ENCODE results near the gene FRMD6.
"Not testable (repeated sequence)": the region's sequence is repeated elsewhere in the genome, so short reads cannot be mapped to it uniquely, and the experiment has no call there.

FRMD6 gene

DNA sequence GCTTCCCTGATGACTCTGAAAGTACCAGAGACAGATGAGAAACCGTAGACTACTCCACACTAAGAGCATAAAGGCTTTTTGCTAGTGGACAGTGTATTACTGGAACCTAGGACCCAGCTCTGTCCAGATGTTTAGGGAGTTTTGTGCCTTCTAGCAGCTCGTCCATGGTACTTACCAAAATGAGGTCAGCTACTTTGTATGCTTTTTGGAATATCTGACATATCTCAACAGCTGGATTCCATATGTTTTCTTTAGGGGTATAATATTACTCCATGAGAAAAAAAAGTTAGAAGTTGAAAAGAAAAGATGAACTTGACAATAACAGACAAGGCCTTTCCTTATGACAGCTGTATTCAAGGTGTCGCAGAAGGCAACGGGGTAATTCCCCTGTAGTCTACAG is 32.1 kb upstream of the FRMD6 start:
- DNase-seq: no peak
- TF ChIP-seq POLR2A (IDR thresholded peaks at IDR 0.05; ENCODE audit: low read length): no peak
- TF ChIP-seq GATA1 (IDR thresholded peaks at IDR 0.05; ENCODE audit: low read depth, low read length): no peak

DNA sequence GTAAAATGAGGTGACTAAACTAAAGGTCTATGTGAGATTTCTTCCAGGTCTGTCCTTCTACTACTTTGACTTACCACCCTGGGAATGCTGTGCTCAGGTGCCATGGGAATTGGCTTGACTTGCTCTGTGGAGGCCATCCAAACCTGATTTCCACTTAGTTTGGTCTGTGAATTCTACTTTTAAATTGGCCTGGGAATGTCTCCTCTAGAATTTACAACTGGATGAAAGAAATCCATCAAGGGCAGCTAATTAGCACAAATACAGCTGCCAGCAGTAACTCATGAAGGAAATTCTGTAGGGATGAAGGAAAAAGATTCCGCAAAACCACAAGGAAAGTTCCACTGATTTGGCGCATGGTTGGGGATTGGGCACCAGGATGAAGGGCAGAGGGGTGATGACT is 31.7 kb upstream of the FRMD6 start:
- TF ChIP-seq GATA1 (IDR thresholded peaks at IDR 0.05; ENCODE audit: low read depth, low read length): no peak
- no peak for TF ChIP-seq POLR2A (IDR thresholded peaks at IDR 0.05; ENCODE audit: low read length)
- DNase-seq: no peak

DNA sequence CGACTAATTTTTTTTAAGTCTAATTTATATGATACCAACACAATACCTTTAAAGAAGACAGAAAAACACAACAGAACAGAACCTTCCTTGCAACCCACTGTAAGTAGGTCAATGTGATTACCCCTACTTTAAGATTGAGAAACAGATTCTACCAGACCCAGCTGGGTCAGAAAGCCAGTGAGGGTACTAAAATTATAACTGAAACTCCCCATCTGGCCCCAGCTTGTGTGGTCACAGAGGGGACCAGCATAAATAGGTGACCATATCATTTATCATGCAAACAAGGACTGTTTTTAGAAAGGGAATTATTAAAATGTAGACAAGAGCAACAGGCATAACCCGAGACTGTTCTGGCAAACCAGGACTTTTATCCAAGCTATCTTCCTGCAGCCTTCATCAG is 30.1 kb upstream of the FRMD6 start:
- no peak for TF ChIP-seq GATA1 (IDR thresholded peaks at IDR 0.05; ENCODE audit: low read depth, low read length)
- no peak for TF ChIP-seq POLR2A (IDR thresholded peaks at IDR 0.05; ENCODE audit: low read length)

DNA sequence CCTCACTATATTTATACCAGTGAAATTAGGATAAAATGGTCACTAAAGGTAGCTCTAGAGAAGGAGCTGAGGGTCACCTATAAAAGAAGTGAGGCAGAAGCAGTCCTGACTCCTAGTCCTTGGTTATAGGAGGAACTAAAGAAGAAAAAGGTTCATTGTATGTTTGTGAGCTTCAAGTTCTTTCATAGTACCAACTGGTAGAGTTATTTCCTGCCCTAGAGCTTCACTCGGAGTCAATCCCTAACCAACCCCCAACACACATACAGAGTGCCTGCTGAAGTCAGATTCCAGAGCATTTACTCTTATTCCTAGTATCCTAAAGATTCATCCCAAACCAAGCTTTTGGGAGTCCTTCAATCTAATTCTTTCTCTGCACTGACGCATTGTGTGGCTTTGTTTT is 29.3 kb upstream of the FRMD6 start:
- no peak for DNase-seq
- no peak for TF ChIP-seq GATA1 (IDR thresholded peaks at IDR 0.05; ENCODE audit: low read depth, low read length)
- TF ChIP-seq POLR2A (IDR thresholded peaks at IDR 0.05; ENCODE audit: low read length): no peak

More for the DNA sequence above, 30.1 kb upstream of the FRMD6 start:
- DNase-seq: no peak

DNA sequence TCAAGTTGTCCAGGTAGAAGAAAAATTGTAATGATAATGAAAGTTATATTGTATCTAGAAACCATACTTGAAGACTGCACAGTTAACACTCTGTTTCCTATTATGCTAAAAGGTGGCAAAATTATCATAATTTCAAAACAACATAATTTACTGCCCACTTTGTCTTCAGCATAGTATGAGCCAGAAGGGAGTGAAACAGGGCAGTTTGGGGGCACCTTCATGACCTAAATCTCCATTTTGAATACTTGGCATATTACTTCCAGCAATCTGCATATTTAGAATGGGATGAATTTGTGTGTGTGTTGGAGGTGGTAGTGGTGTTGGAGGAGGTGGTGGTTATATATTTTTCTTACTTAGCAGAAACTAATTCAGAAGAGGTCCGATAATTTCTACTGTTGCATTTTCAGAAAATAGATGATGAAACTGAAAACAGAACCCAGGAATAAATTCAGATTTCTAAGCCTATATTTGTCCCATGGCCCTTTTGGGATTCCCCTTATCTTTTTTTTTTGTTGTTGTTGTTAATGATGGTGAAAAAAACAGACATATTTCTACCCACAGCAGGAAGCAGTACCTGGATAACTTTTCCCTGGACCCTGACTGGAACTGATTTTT is 26.6 kb upstream of the FRMD6 start:
- TF ChIP-seq GATA1 (IDR thresholded peaks at IDR 0.05; ENCODE audit: low read depth, low read length) (no peak), POLR2A (IDR thresholded peaks at IDR 0.05; ENCODE audit: low read length) (no peak)
- DNase-seq: no peak

DNA sequence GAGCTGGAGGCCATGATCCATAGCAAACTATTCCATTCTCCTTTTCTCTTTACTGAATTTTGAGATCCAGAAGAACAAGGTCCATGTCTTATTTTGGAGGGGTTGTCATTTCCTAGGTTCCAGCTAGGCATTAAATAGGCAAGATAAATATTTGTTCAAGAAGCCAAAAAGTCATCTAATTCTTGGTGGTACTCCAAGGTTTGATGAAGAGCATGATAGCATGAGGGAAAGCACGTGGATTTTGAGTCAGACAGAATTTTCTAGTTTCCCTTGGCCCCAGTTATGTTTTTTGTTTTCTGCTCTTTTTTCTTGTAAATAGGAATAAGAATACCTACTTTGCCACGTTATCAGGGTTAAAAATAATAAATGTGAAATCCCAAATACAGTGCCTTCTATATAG is 25.5 kb upstream of the FRMD6 start:
- DNase-seq: no peak
- TF ChIP-seq GATA1 (IDR thresholded peaks at IDR 0.05; ENCODE audit: low read depth, low read length): no peak

DNA sequence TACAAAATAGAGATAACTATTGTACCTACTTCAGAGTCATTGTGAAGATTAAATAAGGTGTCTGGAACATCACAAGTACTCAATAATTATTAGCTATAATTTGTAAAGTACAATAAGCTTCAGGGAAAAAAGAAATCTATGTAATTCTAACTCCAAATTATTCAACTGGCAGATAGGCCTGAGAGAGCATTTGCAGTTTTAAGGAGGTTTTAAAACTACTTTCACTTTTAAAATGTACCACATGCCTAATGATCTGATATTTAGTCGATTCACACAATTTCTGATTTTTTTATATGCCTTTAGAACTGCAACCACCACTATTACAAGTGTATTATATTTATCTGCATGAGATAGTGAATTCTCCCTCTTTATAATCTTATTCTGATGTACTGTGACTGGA is 24.9 kb upstream of the FRMD6 start:
- no peak for TF ChIP-seq POLR2A (IDR thresholded peaks at IDR 0.05; ENCODE audit: low read length)
- TF ChIP-seq GATA1 (IDR thresholded peaks at IDR 0.05; ENCODE audit: low read depth, low read length): no peak
- no peak for DNase-seq

DNA sequence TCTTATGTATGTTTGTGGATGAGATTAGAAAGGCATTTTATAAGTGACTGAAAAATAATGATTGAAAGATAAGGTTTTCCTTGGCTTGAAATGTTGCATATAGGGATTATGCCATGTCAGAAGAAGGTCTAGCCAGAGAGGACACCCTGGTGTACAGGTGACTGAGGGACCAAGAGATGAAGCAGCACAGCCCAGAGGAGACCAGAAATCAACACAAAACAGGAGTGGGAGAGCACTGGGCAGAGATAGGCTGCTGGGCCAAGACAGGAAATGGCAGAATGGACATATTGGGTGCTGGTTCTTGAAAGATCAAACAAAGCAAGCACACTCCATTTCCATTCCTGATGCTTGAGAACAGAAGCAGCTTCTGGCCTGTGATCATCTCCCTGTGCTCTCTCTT is 24.4 kb upstream of the FRMD6 start:
- TF ChIP-seq GATA1 (IDR thresholded peaks at IDR 0.05; ENCODE audit: low read depth, low read length): no peak
- TF ChIP-seq POLR2A (IDR thresholded peaks at IDR 0.05; ENCODE audit: low read length): no peak
- no peak for DNase-seq

DNA sequence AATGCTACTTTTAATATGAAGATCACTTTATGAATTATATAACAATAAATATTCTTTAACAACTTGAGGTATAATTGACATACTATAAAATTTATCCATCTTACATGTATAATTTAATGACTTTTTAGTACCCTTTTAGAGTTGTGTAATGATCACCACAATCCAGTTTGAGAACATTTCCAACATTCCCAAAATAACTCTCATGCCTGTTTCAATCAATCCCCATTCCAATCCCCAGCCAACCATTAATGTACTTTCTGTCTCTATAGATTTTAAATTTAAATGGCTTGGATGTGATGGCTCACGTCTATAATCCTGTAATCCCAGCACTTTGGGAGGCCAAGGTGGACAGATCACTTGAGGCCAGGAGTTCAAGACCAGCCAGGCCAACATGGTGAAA is 23.5 kb upstream of the FRMD6 start:
- DNase-seq: no peak
- TF ChIP-seq GATA1 (IDR thresholded peaks at IDR 0.05; ENCODE audit: low read depth, low read length) (no peak), POLR2A (IDR thresholded peaks at IDR 0.05; ENCODE audit: low read length) (no peak)

DNA sequence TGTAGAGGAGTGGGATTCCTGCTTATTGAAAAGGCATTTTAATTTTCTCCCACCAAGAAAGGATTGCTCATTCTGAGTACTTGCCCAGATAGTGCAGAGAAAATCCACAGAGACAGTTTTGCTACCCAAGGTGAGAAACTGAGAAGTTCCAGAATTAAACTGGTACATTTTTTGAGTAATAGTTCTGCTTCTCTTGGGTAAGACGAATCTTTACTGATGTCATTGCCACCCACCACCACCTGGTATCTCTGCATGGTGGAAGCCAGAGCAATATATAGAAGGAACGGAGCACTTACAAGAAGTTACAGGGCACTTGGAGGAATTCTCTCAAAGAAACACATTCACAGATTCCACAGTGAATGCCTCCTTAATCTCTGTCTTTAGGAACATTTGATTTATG is 20.7 kb upstream of the FRMD6 start:
- TF ChIP-seq GATA1 (IDR thresholded peaks at IDR 0.05; ENCODE audit: low read depth, low read length): no peak
- no peak for TF ChIP-seq POLR2A (IDR thresholded peaks at IDR 0.05; ENCODE audit: low read length)
- no peak for DNase-seq

DNA sequence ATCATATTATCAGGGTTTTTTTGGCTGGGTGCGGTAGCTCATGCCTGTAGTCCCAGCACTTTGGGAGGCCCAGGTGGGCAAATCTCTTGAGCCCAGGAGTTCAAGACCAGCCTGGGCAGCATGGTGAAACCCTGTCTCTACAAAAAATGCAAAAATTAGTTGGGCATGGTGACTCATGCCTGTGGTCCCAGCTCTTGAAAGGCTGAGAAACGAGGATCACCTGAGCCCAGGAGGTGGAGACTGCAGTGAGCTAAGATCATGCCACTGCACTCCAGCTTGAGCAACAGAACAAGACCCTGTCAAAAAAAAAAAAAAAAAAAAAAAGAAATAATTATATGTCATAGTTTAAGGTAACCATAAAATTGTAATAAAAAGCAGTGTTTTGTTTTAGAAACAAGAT is 18.4 kb upstream of the FRMD6 start:
- DNase-seq: not testable (repeated sequence)

DNA sequence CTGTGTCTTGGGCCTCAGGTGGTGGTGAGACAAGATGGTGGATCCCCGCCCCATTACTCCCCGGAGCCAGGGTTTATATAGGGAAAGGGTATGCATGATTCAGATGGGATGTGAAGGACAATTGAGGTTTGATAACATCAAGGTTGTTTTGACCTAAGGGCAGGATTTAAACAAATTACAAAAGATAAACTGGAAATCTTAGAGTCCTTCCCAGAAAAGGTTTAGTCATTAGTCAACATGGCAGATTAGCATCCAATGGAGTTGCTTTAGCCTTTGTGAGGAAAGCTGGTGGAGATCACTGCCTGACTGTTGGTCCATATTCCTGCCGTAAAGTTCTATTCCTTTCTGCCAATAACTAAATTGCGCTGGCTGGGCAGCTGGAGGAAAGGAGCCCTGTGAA is 15.6 kb upstream of the FRMD6 start:
- no peak for DNase-seq
- TF ChIP-seq GATA1 (IDR thresholded peaks at IDR 0.05; ENCODE audit: low read depth, low read length): no peak
- no peak for TF ChIP-seq POLR2A (IDR thresholded peaks at IDR 0.05; ENCODE audit: low read length)

DNA sequence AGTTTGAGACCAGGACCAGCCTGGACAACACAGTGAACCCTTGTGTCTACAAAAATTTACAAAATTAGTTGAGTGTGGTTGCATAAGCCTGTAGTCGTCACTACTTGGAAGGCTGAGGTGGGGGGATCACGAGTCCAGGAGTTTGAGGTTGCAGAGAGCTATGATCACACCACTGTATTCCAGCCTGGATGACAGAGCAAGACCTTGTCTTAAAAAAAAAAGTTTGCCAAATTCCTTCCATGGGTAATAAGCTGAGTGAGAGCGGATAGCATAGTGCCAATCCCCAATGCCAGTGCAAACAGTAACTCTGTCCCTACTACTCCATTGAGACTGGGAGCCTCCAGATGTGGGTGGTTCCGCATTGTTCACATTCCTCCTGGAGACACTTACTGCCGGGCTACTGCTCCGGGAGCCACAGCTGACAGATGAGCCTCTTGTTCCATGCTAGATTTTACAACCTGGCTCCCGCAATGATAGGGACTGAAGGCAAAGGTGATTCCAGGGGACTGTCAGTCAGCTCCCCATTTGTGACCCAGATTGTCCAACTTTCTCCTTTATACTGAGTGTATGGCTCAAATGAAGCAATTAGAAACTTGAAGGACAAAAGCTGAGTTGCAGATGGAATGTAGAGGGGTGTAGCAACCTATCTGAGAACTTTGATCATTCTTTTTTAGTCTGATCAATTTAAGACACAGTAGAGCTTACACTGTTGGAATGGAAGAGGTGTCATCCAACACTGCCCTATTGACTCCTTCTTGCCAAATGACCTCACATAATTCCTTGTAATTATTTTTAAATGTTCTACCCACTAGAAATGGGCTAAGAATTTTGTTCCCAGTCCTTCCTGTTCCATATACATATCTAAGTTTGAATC is 13.4 kb upstream of the FRMD6 start:
- DNase-seq: no peak
- TF ChIP-seq POLR2A (IDR thresholded peaks at IDR 0.05; ENCODE audit: low read length) (no peak), GATA1 (IDR thresholded peaks at IDR 0.05; ENCODE audit: low read depth, low read length) (no peak)

DNA sequence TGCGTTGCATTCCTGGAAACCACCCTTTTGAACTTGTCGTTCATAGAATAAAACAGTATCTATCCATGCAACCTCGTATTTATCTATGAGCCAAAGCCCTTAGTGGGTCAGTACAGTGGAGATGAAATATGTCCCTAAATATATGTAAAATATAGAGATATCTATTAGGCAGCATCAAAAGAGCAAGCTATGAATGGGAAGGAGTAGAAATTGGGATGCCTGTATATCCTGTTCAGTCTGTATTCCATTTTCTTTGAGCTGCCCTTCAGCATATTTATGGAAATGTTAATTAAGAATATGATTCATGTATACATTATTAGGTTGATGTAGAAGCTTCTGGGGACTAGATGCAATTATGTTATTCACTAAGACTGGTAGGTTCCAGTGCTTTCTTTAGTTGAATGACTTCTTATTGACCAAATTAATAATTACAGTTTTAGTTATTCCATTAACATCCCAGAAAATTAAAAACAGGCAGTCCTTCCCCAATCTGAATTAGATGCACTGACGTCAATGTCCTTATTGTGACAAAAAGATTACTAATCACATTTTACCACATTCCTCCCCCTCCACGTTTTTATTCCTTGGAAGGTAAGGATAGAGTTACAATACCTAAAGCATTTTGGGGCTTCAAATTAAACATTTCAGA is 11.9 kb upstream of the FRMD6 start:
- no peak for DNase-seq
- no peak for TF ChIP-seq POLR2A (IDR thresholded peaks at IDR 0.05; ENCODE audit: low read length)
- no peak for TF ChIP-seq GATA1 (IDR thresholded peaks at IDR 0.05; ENCODE audit: low read depth, low read length)

DNA sequence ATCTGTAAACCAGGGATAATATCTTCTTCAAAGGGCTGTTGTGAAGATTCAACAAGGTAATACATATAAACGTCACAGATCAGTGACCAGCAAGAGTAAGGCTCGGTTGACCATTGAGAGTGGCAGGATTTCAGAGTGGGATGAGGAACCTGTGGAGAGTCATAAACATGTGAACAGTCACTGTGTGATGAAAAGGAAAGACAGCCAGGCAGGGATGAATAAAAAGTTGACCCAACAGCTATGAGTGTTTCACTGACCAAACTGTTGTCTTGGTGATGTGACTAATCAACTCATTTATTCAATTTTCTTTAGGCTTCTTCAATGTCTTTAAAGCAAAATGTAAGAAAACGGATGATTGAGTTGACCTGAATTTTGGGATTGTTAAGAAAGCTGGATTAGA is 8.6 kb upstream of the FRMD6 start:
- TF ChIP-seq POLR2A (IDR thresholded peaks at IDR 0.05; ENCODE audit: low read length): no peak
- TF ChIP-seq GATA1 (IDR thresholded peaks at IDR 0.05; ENCODE audit: low read depth, low read length): no peak
- no peak for DNase-seq

Data from erythroblast (primary cell).